ENCODE measurements around the gene KCMF1.

DNA sequence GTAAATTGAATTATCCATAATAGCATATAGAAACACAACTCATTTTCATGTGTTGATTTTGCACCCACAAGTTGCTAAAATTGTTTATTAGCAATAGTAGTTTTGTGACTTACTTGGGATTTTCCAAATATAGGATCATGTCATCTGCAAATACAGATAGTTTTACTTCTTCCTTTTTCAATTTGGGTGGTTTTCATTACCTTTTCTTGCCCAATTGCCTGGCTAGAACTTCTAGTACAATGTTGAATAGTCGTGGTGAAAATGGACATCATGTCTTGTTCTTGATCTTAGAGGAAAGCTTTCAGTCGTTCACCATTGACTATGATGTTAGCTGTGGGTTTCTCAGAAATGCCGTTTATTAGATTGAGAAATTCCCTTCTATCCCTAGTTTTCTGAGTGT lies 102.1 kb downstream of the KCMF1 start:
- TF ChIP-seq, protein P1, sequence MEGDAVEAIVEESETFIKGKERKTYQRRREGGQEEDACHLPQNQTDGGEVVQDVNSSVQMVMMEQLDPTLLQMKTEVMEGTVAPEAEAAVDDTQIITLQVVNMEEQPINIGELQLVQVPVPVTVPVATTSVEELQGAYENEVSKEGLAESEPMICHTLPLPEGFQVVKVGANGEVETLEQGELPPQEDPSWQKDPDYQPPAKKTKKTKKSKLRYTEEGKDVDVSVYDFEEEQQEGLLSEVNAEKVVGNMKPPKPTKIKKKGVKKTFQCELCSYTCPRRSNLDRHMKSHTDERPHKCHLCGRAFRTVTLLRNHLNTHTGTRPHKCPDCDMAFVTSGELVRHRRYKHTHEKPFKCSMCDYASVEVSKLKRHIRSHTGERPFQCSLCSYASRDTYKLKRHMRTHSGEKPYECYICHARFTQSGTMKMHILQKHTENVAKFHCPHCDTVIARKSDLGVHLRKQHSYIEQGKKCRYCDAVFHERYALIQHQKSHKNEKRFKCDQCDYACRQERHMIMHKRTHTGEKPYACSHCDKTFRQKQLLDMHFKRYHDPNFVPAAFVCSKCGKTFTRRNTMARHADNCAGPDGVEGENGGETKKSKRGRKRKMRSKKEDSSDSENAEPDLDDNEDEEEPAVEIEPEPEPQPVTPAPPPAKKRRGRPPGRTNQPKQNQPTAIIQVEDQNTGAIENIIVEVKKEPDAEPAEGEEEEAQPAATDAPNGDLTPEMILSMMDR (optimal IDR thresholded peaks at IDR 0.05 in 1 of 3, IDR thresholded peaks at IDR 0.05 in 1 of 3, conservative IDR thresholded peaks at IDR 0.05 in 1 of 3; ENCODE audit: extremely low read depth in 1 of 3, insufficient read depth in 2 of 3, low read length in 3 of 3): no peak
- no peak for TF ChIP-seq EZH2 (IDR thresholded peaks at IDR 0.05; ENCODE audit: low read length)
